Ishikawa (cell line): Measurements from ENCODE around the gene ZG16B.

Experiments
- EGR1 ChIP-seq: IDR thresholded peaks from 2 replicates; pipeline ENCODE4 v1.6.1; 2012
- MAX ChIP-seq: IDR thresholded peaks from 2 replicates; pipeline ENCODE4 v1.6.1; 2012
- NFIC ChIP-seq: IDR thresholded peaks from 2 replicates; pipeline ENCODE4 v1.6.1; 2012
- RAD21 ChIP-seq: IDR thresholded peaks from 2 replicates; pipeline ENCODE4 v1.6.1; 2012; ENCODE audit warnings: low read depth
- REST ChIP-seq: IDR thresholded peaks from 2 replicates; pipeline ENCODE4 v1.6.1; 2012; ENCODE audit warnings: low read depth, mild to moderate bottlenecking
- TCF12 ChIP-seq: IDR thresholded peaks from 2 replicates; pipeline ENCODE4 v1.6.1; 2012; ENCODE audit warnings: low read depth

- TF ChIP-seq RAD21 (no peak), REST (no peak), NFIC (no peak), MAX (no peak), TCF12 (no peak), EGR1 (no peak)
These were observed 11.7 kb upstream of the ZG16B start for GRCh38 chr16:2818272-2818876.
